ENCODE measurements around the gene KIAA0319L. TPM values are rescaled to one million over a fixed set of nuclear protein-coding genes. Genes with fewer than 3 reads are reported as not detected.

The KIAA0319L gene
- total and polyA plus RNA-seq, 2 donors (not counting 3 experiments of a cell fraction or from before 2014, with no cell fraction given), result 31.4 to 43.4 TPM

DNA sequence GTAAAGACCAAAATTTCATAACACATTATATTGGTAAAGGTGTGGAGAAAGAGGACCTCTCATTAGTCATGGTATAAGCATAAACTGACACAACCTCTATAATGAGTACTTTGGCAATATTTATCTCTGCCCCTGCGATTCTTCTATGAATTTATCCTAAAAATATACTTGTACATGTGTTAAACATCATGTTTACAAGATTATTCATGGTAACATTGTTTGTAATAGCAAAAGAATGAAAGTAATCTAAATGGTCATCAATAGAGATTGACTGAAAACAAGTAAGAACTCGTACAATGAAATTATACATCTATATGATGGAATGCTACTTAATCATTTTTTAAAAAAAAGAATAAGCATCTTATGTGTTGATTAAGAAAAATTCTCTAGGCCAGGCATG, 96.4 kb downstream of the KIAA0319L start:
- Histone ChIP-seq H3K4me3 (replicated peaks in 1 of 3; ENCODE audit: insufficient read depth in 1 of 3, low read depth in 1 of 3, low read length in 3 of 3) (no peak overlapping the region), H3K9ac (replicated peaks; ENCODE audit: extremely low read depth, insufficient read depth, low read length) (no peak overlapping the region), H3K27me3 (ENCODE audit: control insufficient read depth in 2 of 2, insufficient read depth in 2 of 2, low read length in 2 of 2) (no peaks in the 10 kb centered on the region), H2AFZ (ENCODE audit: low read depth, low read length) (no peak overlapping the region), H3K27ac (ENCODE audit: insufficient read depth, low read depth, low read length) (no peak overlapping the region), H4K20me1 (replicated peaks; ENCODE audit: control insufficient read depth, extremely low read depth, insufficient read depth, low read length) (no peaks in the 10 kb centered on the region), H3K4me2 (ENCODE audit: insufficient read depth, low read length) (no peak overlapping the region), H3K9me3 (replicated peaks; ENCODE audit: control insufficient read depth, insufficient read depth, low read length) (no peaks in the 10 kb centered on the region), H3K4me1 (ENCODE audit: control insufficient read depth, extremely low read depth, insufficient read depth, low read length) (no peaks in the 10 kb centered on the region), H3K9me1 (replicated peaks; ENCODE audit: control insufficient read depth, extremely low read depth, insufficient read depth, low read length) (no peaks in the 10 kb centered on the region), H3K36me3 (ENCODE audit: control insufficient read depth in 2 of 2, extremely low read depth in 1 of 2, insufficient read depth in 2 of 2, low read length in 2 of 2) (peaks cover 3 to 6% of the 10 kb centered on the region in 2 experiments), H3K79me2 (ENCODE audit: control insufficient read depth, insufficient read depth, low read length) (no peaks in the 10 kb centered on the region)
- ChIA-PET POLR2A (no interaction called here), CTCF (interaction anchor here (1.7 kb wide), 1 partner anchor 10 kb away, joined by 9 read pairs; no protein-coding TSS in a partner anchor)
- intact Hi-C loops (cut with micrococcal nuclease) (no loop called here), dilution Hi-C loops (cut with MboI; ENCODE audit: extremely low pct_ligation_motif_present, low sequenced_read_pairs) (no loop called here)
- DNase-seq (ENCODE audit: low read depth, low spot score), result no peak
- BruUV-seq (replicated peaks), result no TSS peak
- FAIRE-seq, result no peak
- TF ChIP-seq POLR2AphosphoS5 (IDR thresholded peaks at IDR 0.05; ENCODE audit: insufficient read depth, low read depth, low read length) (no peak), MYC (IDR thresholded peaks at IDR 0.05; ENCODE audit: low read depth, low read length) (no peak), FOS (IDR thresholded peaks at IDR 0.05; ENCODE audit: borderline replicate concordance, insufficient read depth, low read length) (no peak), JUN (IDR thresholded peaks at IDR 0.05; ENCODE audit: borderline replicate concordance, insufficient read depth, insufficient read length, low read depth) (no peak), POLR2A (IDR thresholded peaks at IDR 0.05; ENCODE audit: low read depth, low read length) (no peak), GATA2 (IDR thresholded peaks at IDR 0.05; ENCODE audit: insufficient read depth, insufficient read length, low read depth, low read length) (no peak), EZH2 (IDR thresholded peaks at IDR 0.05; ENCODE audit: borderline replicate concordance, low read depth, low read length, severe bottlenecking) (no peak)
- TF ChIP-seq, protein P1, sequence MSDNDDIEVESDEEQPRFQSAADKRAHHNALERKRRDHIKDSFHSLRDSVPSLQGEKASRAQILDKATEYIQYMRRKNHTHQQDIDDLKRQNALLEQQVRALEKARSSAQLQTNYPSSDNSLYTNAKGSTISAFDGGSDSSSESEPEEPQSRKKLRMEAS (IDR thresholded peaks at IDR 0.05; ENCODE audit: insufficient read depth, insufficient read length), result no peak
- TF ChIP-seq, protein P2, sequence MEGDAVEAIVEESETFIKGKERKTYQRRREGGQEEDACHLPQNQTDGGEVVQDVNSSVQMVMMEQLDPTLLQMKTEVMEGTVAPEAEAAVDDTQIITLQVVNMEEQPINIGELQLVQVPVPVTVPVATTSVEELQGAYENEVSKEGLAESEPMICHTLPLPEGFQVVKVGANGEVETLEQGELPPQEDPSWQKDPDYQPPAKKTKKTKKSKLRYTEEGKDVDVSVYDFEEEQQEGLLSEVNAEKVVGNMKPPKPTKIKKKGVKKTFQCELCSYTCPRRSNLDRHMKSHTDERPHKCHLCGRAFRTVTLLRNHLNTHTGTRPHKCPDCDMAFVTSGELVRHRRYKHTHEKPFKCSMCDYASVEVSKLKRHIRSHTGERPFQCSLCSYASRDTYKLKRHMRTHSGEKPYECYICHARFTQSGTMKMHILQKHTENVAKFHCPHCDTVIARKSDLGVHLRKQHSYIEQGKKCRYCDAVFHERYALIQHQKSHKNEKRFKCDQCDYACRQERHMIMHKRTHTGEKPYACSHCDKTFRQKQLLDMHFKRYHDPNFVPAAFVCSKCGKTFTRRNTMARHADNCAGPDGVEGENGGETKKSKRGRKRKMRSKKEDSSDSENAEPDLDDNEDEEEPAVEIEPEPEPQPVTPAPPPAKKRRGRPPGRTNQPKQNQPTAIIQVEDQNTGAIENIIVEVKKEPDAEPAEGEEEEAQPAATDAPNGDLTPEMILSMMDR (IDR thresholded peaks at IDR 0.05; ENCODE audit: extremely low read depth in 1 of 2, insufficient read depth in 1 of 2, low read depth in 1 of 2, low read length in 2 of 2), result no peak
